Measurements from ENCODE around the gene KCNMB1. TPM values are rescaled to one million over a fixed set of nuclear protein-coding genes. Genes with fewer than 3 reads are reported as not detected.

Gene KCNMB1
- total RNA-seq, 1 donor from 2014 or later = 1.3 TPM

DNA sequence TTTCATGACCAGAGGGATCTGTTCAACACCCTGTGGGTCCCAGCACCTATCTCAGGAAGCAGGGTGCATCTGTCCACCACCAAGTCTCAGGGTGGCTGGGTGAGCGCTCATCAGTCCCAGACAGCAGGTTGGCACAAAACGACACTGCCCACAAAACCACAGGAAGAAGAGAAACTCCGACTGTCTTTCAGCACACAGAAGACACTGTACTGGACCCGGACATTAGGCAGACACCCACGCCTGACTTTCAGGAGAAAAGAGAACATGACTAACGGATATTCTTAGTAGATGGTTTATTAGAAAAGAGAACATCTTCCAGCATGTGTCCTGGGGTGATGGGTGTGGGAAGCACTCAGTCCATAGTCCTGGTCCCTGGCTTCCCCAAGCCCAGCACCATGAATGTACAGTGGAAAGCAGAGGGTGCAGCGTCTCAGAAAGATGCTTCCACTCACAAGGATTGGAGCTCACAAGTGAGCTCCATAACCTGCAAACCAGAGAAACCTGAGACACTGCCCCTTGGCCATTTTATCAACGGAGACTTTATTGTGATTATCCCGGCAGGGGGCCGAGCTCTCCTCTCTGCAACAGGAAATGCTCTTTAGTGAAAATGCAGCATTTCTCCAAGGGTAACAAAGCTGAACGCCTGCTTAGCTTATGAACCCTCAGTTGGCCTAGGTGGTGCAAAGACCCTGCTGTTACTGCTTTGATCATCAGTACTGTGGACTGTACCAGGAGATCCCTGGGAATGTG is 55.8 kb downstream of the KCNMB1 start:
- no peak for DNase-seq
- no peak overlapping the region for H3K4me3 ChIP-seq
- no peaks in the 10 kb centered on the region for H3K9me3 ChIP-seq (replicated peaks)
- H3K27me3 ChIP-seq (ENCODE audit: low read depth) = no peaks in the 10 kb centered on the region
- peaks cover 21% of the 10 kb centered on the region for H3K4me1 ChIP-seq
- no peak overlapping the region for H3K27ac ChIP-seq (replicated peaks)
- H3K36me3 ChIP-seq = no peaks in the 10 kb centered on the region
- TF ChIP-seq, protein P1, sequence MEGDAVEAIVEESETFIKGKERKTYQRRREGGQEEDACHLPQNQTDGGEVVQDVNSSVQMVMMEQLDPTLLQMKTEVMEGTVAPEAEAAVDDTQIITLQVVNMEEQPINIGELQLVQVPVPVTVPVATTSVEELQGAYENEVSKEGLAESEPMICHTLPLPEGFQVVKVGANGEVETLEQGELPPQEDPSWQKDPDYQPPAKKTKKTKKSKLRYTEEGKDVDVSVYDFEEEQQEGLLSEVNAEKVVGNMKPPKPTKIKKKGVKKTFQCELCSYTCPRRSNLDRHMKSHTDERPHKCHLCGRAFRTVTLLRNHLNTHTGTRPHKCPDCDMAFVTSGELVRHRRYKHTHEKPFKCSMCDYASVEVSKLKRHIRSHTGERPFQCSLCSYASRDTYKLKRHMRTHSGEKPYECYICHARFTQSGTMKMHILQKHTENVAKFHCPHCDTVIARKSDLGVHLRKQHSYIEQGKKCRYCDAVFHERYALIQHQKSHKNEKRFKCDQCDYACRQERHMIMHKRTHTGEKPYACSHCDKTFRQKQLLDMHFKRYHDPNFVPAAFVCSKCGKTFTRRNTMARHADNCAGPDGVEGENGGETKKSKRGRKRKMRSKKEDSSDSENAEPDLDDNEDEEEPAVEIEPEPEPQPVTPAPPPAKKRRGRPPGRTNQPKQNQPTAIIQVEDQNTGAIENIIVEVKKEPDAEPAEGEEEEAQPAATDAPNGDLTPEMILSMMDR (IDR thresholded peaks at IDR 0.05; ENCODE audit: borderline replicate concordance) = no peak
- intact Hi-C loops (cut with micrococcal nuclease) = no loop called here

DNA sequence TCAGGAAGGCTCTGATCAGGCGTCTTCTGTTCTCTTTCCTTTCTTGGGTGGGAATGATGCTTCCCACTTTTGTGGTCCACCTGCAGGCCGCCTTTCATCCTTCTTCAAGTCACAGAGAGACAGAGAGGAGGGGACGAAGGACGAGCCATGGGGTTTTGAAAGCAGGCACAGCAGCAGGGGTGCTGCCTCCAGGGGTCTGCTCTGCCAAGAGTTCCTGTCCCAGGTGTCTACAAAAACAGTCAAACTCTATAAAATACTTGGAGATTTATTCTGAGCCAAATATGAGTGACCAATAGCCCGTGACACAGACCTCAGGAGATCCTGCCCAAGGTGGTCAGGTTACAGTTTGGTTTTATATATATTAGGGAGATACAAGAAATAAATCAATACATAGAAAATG is 57.1 kb downstream of the KCNMB1 start:
- no peak for DNase-seq
- intact Hi-C loops (cut with micrococcal nuclease) = no loop called here
- no peak overlapping the region for H3K4me3 ChIP-seq
- peak overlapping the region; percentile 81 for H3K27ac ChIP-seq (replicated peaks)
- no peaks in the 10 kb centered on the region for H3K36me3 ChIP-seq
- TF ChIP-seq, protein P1 (IDR thresholded peaks at IDR 0.05; ENCODE audit: borderline replicate concordance) = no peak
- peaks cover 18% of the 10 kb centered on the region for H3K4me1 ChIP-seq
- no peaks in the 10 kb centered on the region for H3K9me3 ChIP-seq (replicated peaks)
- no peaks in the 10 kb centered on the region for H3K27me3 ChIP-seq (ENCODE audit: low read depth)

DNA sequence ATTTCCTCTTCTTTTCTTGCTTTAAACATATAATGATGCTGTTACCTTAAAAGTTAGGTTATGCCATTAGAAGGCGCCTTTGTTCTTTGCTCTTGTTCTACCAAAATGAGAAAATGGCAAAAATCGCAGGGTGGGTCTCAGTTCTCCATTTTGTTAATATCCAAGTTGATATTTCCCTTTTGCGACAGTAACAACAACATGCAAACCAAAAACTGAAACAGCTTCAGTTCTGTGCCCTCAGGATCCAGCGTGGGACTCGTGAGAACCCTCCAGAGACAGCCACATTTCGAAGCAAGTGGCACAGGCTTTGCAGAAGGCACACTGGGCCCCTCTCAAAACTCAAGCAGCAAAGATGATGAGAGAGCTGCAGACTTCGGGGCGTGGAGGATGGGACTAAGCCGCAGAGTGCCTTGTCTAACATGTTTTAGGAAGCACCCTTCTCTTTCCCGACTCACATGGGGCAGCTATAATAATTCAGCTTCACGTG is 58.6 kb downstream of the KCNMB1 start:
- Histone ChIP-seq H3K27ac (replicated peaks) (peak overlapping the region; percentile 81), H3K9me3 (replicated peaks) (no peaks in the 10 kb centered on the region), H3K4me3 (no peak overlapping the region), H3K4me1 (peaks cover 18% of the 10 kb centered on the region), H3K27me3 (ENCODE audit: low read depth) (no peaks in the 10 kb centered on the region), H3K36me3 (no peaks in the 10 kb centered on the region)
- intact Hi-C loops (cut with micrococcal nuclease) = no loop called here
- TF ChIP-seq, protein P1 (IDR thresholded peaks at IDR 0.05; ENCODE audit: borderline replicate concordance) = no peak
- no peak for DNase-seq

DNA sequence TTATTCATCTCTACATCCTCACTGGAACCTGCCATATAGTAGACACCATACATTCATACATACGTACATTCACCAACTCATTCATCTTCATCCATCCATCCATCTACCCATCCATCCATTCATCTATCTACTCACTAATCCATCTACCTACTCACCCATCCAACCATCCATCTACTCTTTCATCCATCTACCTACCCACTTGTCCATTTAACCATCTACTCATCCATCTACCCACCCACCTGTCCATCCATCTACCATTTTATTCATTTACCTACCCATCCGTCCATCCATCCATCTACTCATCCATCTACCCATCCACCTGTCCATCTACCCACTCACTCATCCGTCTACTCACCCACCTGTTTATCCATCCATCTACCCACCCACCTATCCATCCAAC is 59.6 kb downstream of the KCNMB1 start:
- TF ChIP-seq, protein P1 (IDR thresholded peaks at IDR 0.05; ENCODE audit: borderline replicate concordance) = no peak
- H3K4me1 ChIP-seq = peaks cover 18% of the 10 kb centered on the region
- DNase-seq = no peak
- no peak overlapping the region for H3K4me3 ChIP-seq
- intact Hi-C loops (cut with micrococcal nuclease) = no loop called here
- no peak overlapping the region for H3K27ac ChIP-seq (replicated peaks)
- H3K9me3 ChIP-seq (replicated peaks) = no peaks in the 10 kb centered on the region
- H3K36me3 ChIP-seq = no peaks in the 10 kb centered on the region
- no peaks in the 10 kb centered on the region for H3K27me3 ChIP-seq (ENCODE audit: low read depth)

DNA sequence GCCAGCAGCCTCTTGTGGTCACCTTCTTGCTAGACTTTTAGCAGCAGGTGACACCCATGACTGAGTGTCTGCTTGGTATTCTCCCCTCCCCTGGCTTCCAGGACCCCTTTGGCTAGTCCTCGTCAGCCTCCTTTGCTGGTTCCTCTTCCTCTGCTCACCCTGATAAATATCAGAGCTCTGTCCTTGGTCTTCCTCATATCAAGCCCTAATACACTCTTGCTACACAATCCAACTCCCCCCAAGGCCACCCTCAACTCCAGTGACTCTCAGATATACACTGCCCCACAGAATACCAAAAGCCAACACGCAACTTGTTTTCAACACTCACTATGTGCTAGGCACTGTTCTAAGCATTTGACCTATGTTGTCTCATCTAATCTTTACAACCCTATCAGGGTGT is 61.3 kb downstream of the KCNMB1 start:
- no peaks in the 10 kb centered on the region for H3K36me3 ChIP-seq
- TF ChIP-seq, protein P1 (IDR thresholded peaks at IDR 0.05; ENCODE audit: borderline replicate concordance) = no peak
- H3K4me3 ChIP-seq = no peak overlapping the region
- H3K4me1 ChIP-seq = peaks cover 18% of the 10 kb centered on the region
- intact Hi-C loops (cut with micrococcal nuclease) = no loop called here
- no peak for DNase-seq
- H3K9me3 ChIP-seq (replicated peaks) = no peaks in the 10 kb centered on the region
- no peaks in the 10 kb centered on the region for H3K27me3 ChIP-seq (ENCODE audit: low read depth)
- no peak overlapping the region for H3K27ac ChIP-seq (replicated peaks)
